ENCODE data around the gene SLC7A11.

- TF ChIP-seq CTCF (IDR thresholded peaks at IDR 0.05; ENCODE audit: poor library complexity): no peak
- no peak for TF ChIP-seq EZH2 (IDR thresholded peaks at IDR 0.05; ENCODE audit: borderline replicate concordance)
- TF ChIP-seq EZH2phosphoT487 (IDR thresholded peaks at IDR 0.05; ENCODE audit: low read depth, severe bottlenecking, unreplicated experiment): no peak
Observed at GRCh38 chr4:138222046-138222445, 20.1 kb downstream of the SLC7A11 start.
